NCI-H748 (cell line): ENCODE results near the gene PLLP.
A peak's percentile ranks its signal among the peaks of the same experiment; 100 is the strongest.

ENCODE experiments used
- DNase-seq: peaks from one replicate; lab custom pipeline; 2025; ENCODE audit not compliant: unreplicated experiment; lab: John Stamatoyannopoulos, UW

The PLLP gene

GRCh38 chr16:57303021-57303909 is 18.8 kb upstream of the PLLP start:
- no peak for DNase-seq

- peak; percentile 60 for DNase-seq
Measured at GRCh38 chr16:57301126-57301817, 16.8 kb upstream of the PLLP start.

GRCh38 chr16:57300387-57301125 is 16.1 kb upstream of the PLLP start:
- peak; percentile 97 for DNase-seq

- DNase-seq, result peak; percentile 91
Measured at GRCh38 chr16:57299719-57300386, 15.4 kb upstream of the PLLP start.

GRCh38 chr16:57299009-57299718 is 14.7 kb upstream of the PLLP start:
- DNase-seq, result peak; percentile 65

- peak; percentile 46 for DNase-seq
Measured at GRCh38 chr16:57297856-57298255, 13.4 kb upstream of the PLLP start.

GRCh38 chr16:57289391-57290257 is 5.2 kb upstream of the PLLP start:
- no peak for DNase-seq

GRCh38 chr16:57285379-57285778 is 907 bp upstream of the PLLP start:
- DNase-seq, result no peak

GRCh38 chr16:57284952-57285363 is 486 bp upstream of the PLLP start:
- no peak for DNase-seq

GRCh38 chr16:57283959-57284208 is 588 bp downstream of the PLLP start:
- DNase-seq, result no peak

- no peak for DNase-seq
Measured at GRCh38 chr16:57283214-57283958, 1.1 kb downstream of the PLLP start.

GRCh38 chr16:57282510-57283213 is 1.8 kb downstream of the PLLP start:
- DNase-seq, result no peak

GRCh38 chr16:57281791-57282190 is 2.7 kb downstream of the PLLP start:
- no peak for DNase-seq

- no peak for DNase-seq
Measured at GRCh38 chr16:57279780-57280638, 4.5 kb downstream of the PLLP start.

GRCh38 chr16:57278494-57278893 is 6.0 kb downstream of the PLLP start:
- DNase-seq, result no peak

- no peak for DNase-seq
Measured at GRCh38 chr16:57277586-57277985, 6.9 kb downstream of the PLLP start.

GRCh38 chr16:57276596-57276995 is 7.9 kb downstream of the PLLP start:
- DNase-seq, result no peak
